CD4-positive, alpha-beta T cell treated with Interleukin-15 for 1 hour (primary cell): Measurements from ENCODE around the gene SHD.
"Not testable (repeated sequence)": the region's sequence is repeated elsewhere in the genome, so short reads cannot be mapped to it uniquely, and the experiment has no call there.

Experiments used
- DNase-seq: peaks from one replicate; pipeline ENCODE4 v3.0.0-alpha.2; 2020

The SHD gene

GRCh38 chr19:4267901-4268815 lies 10.9 kb upstream of the SHD start:
- no peak for DNase-seq

- DNase-seq: no peak
These were observed 10.1 kb upstream of the SHD start for GRCh38 chr19:4268816-4269430.

- DNase-seq: no peak
These were observed 6.2 kb upstream of the SHD start for GRCh38 chr19:4272894-4273293.

- not testable (repeated sequence) for DNase-seq
These were observed 4.8 kb upstream of the SHD start for GRCh38 chr19:4274321-4274686.

DNA sequence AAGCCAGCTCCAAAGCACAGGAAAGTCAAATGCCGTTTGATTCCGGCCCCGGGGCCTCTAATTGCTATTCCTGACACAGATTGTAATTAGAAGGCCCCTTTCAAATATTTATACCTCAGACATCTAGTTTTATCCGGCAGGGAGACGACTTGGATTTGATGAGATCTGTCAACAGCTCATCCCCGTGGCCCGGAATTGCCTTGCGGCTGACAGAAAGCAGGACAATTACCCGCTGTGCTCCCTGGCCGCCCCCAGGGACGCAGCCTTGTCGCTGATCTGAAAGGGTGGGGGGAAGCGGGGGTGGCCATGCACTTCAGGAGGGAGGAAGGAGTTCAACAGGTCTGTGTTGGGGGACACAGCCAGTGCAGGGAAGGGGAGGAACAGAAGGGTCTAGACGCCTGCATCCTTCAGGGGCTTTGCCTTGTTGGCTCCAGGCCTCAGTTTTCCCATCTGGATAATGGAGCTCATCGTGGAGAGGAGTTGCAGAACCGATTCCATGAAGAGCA lies 1.8 kb upstream of the SHD start:
- no peak for DNase-seq

DNA sequence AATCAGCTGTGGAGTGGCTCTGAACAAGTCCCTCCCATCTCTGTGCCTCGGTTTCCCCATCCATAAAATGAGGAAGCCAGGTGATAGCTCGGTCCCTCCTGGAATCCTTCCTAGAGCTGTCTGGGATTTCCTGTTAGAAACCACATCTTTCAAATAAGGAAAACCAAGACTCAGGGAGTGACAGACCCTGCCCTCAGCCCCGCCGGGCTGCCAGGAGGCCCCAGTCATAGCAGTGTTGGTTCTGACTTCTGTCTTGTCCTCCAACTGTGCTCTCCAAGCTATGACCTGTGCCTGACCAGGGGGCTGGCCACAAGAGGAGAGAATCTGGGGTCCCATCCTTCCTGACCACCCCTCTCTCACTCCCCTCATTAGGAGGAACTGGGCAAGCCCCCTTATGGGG lies 1.1 kb upstream of the SHD start:
- DNase-seq: no peak

DNA sequence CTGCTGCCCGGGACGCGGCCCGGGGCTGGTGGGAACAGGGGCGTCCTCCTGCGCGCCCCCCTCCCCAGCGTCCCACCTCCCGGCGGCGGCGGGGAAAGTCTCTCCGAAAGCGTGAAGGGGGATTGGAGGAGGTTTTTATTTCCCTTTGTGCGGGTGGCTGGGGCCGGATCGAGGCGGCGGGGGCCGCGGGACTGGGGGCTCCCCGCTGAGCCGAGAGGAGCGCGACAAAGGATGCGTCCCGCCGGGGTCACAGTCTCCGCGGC lies 132 bp downstream of the SHD start:
- DNase-seq: no peak

DNA sequence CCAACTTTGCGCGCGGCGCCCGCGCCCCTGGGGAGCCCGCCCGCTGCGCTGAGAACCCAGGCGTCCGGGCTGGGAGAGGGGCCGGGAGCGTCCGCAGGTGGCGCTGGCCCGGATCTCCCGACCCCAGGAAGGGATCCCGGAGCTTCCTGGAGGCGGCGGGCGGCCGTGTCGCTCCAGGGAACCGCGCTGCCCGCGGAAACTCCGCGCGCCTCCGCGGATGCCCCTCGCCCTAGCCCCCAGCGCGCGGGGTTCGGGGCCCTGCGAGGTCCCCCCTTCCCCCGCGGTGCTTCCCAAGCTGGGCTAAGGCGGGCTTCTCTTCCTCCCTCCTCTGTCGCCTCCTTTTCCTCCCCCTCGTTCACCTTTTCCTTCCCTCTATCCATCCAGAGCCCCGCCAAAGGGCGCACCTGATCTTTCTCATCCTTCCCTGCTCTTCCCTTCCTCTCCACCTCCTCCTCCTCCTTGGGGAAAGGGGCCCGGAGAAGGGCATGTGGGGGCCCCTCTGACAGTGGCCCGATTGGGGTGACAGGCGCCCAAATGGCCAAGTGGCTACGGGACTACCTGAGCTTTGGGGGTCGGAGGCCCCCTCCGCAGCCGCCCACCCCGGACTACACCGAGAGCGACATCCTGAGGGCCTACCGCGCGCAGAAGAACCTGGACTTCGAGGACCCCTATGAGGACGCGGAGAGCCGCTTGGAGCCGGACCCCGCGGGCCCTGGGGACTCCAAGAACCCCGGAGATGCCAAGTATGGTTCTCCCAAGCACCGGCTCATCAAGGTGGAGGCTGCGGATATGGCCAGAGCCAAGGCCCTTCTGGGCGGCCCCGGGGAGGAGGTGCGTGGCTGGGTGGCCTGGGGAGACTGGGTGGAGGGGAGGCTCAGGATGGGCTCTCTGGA lies 710 bp downstream of the SHD start:
- no peak for DNase-seq

GRCh38 chr19:4284176-4284958 lies 5.3 kb downstream of the SHD start:
- DNase-seq: no peak

- no peak for DNase-seq
These were observed 5.9 kb downstream of the SHD start for GRCh38 chr19:4284974-4285373.

GRCh38 chr19:4286141-4286540 lies 7.1 kb downstream of the SHD start:
- not testable (repeated sequence) for DNase-seq

- DNase-seq: no peak
These were observed 9.2 kb downstream of the SHD start for GRCh38 chr19:4288091-4288777.

GRCh38 chr19:4291184-4291732 lies 12.2 kb downstream of the SHD start:
- no peak for DNase-seq

DNA sequence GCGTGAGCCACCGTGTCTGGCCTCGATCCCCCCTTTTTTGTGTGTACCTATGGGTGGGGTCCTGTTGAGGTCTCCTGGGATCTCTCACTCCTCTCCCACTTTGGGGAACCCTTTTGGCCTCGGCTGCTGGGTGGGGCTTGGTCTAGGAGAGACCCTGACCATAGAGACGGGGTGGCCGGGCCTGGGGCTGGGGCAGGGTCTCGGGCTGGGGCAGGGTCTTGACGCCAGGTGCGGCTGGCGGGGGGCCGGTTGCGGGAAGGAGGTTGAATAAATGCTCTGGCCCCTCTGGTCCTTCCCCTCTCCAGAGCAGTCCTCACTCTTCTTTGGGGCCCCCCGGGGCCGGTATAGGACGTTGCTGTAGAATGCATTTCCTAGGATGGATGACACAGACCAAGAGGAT lies 13.4 kb downstream of the SHD start:
- no peak for DNase-seq

DNA sequence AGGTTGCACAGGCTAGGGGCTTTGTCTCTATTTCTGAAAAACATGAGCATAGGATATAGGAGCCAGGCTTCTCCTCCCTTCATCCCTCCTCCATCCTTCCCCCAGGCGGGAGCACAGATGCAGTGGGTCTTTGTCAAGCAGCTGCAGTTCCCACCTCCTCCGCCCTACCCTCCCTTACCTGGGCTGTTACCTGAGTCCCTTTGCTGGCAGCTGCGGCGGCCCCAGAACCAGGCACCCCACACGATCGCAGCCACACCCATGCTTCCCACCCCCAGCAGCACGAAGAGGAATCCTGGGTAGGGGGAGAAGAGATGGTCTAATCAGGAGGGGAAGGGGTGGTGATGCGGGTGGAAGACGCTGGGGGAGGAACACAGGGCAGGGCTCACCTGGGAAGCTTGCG lies 15.3 kb downstream of the SHD start:
- DNase-seq: no peak

DNA sequence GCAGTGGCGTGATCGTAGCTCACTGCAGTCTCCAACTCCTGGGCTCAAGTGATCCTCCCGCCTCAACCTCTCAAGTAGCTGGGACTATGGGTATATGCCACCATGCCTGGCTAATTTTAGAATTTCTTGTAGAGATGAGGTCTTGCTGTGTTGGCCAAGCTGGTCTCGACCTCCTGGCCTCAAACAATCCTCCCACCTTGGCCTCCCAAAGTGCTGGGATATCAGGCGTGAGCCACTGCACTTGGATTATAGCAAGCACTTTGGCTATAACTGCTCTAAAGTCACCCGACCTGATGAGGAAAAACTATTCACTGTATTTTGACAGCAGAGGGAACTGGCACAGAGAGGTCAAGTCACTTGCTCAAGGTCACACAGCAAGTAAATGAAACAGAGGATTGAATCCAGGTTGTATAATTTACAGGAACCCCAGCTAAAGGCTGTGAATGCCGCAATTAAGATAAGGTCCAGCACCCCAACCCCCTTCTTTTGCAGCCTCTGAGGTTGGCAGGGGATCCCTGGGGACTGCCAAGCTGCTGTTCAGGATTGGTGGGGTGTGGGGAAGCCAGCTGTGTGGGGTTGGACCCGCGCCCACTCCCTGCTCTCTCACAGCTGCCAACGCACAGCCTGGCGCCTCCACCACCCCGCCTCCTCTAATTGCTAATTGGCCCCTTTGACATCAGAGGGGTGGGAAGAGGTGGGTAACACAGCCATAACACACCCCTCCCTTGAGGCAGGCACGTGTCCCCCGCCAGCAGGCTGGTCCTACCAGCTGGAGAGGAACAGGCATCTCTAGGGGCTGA lies 17.1 kb downstream of the SHD start:
- no peak for DNase-seq

DNA sequence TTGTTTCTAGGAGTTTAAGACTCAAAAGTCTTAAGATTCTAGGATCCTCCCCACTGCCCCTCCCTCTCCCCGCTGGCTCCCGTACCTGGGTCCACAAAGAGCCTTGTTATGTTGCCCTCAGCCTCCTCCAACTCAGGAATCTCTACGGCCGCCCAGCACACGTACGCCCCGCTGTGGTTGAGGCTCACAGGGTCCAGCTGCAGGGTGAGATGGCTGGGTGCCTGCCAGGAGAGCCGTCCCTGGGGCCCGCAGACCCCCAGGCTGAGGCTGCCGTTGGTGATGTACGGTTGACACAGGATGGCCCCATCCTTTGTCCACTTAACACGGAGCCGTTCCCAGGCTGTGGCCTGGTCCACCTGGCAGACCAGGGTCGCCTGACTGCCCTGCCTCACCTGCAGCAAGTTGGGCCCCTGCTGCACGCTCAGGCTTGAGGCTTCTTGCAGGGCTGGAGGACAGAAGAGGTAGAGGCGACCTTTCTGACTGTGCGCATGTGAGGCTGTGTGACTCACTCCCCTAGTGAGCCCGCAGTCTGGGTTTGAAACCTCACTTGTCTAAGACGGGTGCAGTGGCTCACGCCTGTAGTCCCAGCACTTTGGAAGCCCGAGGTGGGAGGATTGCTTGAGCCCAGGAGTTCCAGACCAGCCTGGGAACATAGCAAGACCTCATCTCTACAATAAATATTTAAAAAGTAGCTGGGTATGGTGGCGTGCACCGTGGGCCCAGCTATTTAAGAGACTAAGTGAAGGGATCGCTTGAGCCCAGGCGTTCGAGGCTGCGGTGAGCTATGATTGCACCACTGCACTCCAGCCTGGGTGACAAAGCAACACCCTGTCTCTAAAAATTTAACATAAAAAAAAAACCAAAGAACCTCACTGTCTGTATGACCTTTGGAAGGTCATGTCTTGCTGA lies 19.1 kb downstream of the SHD start:
- no peak for DNase-seq

- DNase-seq: no peak
These were observed 19.9 kb downstream of the SHD start for GRCh38 chr19:4298810-4299550.

- DNase-seq: no peak
These were observed 21.5 kb downstream of the SHD start for GRCh38 chr19:4300589-4300988.
